GM21515 (cell line): ENCODE data around the gene PDIA6.
A peak's percentile ranks its signal among the peaks of the same experiment; 100 is the strongest.
"Not testable (repeated sequence)": the region's sequence is repeated elsewhere in the genome, so short reads cannot be mapped to it uniquely, and the experiment has no call there.

Experiments
- ATAC-seq: cut with Tn5 transposase; IDR thresholded peaks from one replicate; pipeline ENCODE4 v1.9.1; 2021; ENCODE audit not compliant: unreplicated experiment

Gene PDIA6

DNA sequence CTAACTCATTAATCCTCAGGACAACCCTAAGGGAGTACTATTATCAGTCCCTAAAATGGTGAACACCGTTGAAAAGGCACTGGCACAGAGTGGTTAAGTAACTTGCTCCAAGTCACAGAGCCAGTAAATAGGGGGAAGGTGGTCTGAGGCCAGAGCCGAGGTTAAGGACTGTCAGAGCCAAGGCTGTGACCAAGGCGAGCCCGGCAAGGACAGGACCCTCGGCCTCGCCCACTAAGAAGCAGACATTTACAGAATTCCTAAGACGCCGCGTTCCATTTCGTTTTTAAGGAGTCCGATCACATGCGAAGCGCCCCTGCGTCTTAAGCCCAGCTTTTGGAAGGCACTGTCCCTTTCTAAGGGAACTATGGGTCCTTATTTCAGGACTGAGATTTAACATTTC is 1.1 kb downstream of the PDIA6 start:
- ATAC-seq, result no peak

DNA sequence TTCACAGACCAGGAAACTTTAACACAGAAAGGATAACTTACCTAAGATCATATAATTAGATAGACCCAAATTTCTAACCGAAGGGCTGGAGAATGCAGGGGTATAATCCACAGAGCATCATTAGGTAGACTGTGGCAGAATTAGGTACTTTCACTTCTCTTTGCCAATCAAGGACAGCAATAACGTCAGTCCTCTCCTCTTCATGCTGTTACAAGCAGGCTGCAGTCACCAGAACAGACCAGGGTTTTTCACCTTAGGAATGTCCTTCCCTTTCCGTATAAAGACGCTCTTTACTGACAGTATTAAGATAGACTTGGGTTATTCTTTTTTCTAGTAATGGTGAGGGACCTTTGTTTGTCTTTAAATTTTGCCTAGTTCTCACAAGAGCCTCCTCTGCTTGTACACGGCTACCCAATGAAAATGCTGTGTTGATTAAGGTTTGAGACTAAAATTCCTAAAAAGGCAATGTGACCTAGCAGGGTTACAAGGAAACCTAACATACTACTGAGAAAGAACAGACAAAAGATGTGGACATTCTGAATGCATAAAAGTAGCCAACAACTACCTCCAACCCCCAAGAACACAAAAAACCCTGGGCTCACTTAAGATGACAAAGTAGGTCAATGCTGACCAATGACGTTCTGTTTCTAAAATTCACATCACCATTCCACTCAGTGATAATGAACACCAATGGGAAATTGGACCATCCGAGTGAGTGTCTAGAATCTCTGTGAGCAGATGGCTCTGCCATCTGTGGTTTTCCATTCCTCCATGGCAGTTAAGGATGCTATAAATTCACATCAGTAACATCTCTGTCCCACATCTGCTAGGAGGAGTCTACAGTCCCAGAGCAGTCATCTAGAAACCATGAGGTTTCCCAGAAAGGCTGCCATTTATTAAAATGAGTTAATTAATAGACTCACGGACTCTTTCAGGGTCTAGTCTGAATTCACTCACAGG is 2.1 kb downstream of the PDIA6 start:
- ATAC-seq, result peak; percentile 20

DNA sequence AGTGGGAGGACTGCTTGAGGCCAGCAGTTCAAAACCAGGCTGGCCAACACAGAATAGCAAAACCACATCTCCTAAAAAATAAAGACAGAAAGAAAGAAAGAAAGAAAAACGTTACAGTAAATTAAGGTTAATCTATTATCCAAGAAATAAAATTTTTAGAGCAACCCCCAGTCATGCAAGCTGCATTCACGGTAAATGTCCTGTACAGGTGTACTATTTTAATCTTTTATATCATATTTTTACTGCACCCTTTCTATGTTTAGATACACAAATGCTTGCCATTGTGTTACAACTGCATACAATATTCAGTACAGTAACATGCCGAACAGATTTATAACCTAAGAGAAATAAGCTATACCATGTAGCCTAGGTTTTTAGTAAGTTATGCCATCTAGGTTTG is 6.0 kb downstream of the PDIA6 start:
- ATAC-seq, result no peak

DNA sequence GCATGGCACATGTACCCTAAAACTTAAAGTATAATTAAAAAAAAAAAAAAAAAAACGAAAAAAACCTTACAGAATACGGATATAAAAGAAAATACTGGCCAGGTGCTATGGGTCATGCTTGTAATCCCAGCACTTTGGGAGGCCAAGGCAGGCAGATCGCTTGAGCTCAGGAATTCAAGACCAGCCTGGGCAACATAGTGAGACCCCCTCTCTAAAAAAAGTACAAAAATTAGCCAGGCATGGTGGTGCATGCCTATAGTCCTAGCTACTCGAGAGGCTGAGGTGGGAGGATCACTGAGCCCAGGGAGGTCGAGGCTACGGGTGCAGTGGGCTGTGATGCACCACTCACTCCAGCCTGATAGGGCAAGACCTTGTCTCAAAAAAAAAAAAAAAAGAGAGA is 6.6 kb downstream of the PDIA6 start:
- not testable (repeated sequence) for ATAC-seq

DNA sequence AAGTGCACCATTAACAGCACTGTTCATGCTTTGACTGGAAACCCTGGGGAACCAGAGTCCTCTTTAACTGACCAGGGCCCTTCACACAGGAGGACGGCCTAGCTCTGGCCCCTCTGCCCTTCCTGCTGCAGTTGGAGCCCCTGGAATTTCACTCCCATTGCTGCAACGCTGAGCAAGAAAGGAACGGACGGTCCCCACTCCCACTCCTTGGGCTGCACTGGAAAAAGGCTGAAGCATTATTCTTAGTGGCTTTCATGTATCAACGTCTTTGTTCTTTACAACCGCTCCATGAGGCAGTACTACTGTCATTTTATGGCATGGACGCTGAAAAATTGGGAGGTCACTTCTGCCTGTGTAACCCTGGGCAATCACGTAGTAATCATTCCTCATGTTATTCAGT is 9.9 kb downstream of the PDIA6 start:
- ATAC-seq, result no peak

DNA sequence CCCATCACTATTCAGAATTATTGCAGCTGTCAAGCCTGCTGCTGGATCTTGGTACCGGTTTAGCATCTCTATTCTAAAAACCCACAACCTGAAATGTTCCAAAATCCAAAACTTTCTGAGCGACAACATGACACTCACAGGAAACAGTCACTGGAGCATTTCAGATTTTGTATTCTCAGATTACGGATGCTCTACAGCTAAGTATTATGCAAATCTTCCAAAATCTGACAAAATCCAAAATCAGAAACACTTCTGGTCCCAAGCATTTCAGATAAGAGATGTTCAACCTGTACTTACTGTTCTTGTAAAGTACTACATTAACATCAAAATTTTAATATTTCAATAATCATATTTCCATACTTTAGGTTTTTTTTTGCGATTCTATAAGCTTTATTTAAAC is 12.4 kb downstream of the PDIA6 start:
- ATAC-seq, result no peak

DNA sequence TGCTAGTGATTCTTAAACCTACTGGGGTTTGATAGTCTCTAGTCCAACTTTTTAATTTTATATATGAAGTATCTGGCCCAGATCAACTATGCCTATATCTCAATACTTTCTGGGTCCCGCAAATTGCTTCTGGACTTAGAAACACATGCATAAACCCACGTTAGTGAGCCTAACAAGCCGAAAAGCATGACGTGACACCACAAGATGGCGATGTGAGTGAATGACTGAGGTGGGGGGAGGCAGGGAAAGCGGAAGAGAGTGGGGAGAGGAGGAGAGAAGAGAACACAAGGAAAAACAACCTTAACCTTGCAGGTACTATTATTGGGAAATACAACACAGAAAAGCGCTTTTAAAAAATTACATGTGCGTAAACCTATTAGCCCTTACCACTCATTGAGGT is 13.8 kb downstream of the PDIA6 start:
- ATAC-seq, result no peak

DNA sequence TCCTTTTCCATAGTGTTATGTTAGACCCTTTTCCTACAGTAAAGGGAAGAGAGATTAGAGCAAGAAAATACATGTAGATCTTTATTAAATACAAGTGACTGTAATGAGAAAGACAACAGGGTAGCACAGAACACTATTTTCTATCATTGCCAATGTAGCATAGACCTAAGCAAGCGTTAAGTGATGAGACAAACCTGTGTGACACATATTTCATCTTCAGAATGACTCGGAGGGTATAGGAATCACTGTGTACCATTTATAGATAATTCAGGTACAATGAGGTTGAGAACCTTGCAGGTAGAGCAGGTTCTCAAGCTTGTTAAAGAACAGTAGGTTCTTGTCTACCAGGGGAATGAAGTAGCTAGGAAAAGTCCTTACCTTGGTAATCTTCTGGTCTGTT is 15.9 kb downstream of the PDIA6 start:
- no peak for ATAC-seq

DNA sequence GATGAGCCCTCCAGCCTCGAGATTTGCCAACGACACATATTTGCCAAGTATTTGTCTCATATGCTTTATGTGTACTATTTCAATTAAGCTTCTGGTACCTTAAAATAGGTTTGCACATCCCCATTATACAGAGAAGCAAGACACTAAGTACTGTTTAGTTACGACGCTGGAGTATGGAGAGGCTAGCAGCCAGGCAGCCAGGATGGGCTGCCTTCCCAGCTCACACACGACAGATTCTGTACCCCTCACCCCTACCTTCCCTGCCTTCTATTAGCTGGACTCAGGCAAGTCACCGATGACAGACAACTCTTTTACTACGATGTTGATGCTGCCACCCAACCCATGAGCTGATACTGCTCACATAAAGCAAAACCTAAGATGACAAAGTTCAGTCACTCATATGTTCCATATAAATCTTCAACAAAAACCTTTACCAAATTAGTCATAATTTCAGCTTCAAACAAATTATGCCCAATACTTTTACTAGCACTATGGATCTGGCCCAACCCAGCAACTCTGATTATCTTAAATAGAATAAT is 17.0 kb downstream of the PDIA6 start:
- ATAC-seq, result no peak

DNA sequence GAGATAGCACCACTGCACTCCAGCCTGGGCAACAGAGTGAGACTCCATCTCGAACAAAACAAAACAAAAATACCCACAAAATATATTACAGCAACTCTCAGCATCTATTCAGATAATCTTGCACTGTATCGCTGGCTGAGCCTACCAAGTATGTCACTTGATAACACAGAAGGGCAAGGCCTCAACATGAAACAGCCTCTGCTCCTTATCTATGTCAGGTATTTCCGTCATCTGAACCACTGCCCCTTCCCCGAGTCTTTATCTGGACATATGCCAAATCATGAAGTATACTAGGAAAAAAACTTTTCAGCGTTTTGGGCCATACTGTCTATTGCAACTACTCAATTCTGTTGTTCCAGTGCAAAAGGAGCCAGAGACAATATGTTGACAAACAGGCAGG is 17.7 kb downstream of the PDIA6 start:
- no peak for ATAC-seq

DNA sequence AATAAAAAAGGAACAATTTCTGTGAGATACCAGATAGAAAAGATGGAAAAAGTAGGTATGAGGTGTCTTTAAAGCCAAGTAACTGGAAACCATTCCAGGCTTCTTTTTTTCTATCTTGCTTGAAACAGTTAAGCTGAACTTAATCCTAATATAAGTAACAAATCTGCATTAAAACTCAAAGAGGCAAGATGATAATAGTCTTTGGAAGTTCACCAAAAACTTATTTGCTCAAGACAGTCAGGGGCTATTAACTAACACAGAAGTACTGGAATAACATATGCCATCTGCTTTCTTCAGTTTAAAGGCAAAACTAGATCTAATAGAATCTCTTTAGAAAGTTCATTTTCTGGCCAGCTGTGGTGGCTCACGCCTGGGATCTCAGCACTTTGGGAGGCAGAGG is 18.8 kb downstream of the PDIA6 start:
- no peak for ATAC-seq

DNA sequence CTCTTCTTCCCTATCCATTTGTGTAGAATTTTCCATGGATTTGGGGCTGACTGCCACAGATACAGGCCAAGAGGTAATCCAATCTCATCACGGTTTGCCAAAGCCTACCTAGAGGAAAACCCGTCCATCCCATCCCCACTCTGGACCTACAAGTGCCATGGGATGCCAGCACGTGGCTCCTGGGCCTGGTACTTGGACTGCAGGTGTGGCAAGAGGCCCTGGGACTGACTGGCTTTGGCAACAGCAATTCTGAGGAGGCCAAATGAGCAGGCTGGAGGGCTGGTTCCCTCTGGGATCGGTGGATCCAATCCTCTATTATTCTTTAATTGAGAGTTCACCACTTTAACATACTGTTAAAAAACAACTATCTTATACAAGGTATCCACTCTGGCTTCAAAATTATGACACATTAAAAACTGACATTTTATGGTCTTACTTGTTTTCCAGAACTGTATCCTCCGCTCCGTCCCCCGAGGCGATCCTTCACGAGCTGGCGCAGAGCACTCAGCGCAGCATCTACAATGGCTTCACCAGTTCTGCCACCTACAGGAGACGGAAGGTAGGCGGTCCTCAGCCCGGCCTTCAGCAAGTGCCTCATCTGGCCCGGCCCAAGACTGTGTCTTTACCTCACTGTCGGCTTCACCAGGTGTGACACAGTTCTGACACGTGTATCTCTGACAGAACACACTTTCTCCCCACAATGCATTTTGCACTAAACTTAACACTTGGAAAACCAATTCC is 19.8 kb downstream of the PDIA6 start:
- ATAC-seq, result no peak

DNA sequence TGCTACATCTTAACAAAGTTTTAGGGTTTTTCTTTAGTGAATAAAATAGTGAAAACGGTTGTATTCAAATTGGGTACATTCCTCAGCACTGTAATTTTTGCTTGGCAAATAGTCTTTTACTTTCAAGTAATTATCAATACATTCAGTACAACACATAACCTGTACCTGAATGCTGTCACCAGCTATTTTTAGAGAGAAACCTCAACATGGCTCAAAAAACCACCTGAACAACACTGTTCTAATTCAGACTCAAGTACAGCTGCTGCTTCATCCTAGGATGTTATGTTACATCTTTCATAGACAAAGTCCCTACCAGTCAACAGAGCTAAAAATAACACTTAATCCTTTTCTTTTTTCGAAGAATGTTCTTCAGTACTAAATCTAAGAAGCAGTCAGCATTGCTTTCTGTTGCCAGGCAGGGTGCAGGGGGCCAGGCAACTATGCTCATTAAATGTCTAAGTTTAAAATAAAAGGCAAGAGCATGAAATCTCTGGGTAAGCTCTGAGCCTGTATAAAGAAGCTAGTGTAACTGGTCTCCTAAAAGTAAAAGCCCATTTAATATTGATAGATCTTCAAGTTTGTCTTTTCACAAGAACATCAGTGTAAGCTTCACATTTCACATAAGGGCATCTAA is 20.5 kb downstream of the PDIA6 start:
- no peak for ATAC-seq

DNA sequence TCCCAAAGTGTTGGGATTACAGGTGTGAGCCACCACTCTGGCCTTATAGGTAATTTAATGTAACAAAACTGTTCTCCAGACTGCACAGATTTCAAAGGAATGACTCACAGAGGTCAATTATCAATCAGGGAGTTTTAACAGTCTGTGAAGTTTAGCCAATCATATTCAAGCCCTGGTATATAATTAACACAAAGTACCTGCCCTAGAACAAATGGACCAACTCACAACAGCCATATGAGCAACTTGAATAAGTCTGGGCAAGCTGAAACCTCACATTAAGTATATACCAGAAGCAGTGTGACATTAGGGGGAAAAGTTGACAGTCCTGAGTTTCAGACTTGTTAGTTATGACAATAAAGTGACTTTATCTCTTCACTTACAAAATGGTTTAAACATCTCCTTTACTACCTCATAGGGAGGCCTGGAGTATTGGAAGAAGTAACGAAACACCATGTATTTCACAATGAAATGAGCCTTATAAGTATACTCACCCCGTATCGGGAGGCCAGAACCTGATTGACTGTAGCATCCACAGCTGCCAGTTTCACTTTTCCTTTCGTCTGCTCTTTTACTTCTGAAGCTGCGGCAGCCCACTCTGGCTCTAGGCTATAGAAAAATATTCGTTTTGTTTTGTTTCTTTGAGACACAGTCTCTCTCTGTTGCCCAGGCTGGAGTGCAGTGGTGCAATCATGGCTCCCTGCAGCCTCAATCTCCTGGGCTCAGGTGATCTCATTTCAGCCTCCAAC is 22.2 kb downstream of the PDIA6 start:
- peak; percentile 75 for ATAC-seq

DNA sequence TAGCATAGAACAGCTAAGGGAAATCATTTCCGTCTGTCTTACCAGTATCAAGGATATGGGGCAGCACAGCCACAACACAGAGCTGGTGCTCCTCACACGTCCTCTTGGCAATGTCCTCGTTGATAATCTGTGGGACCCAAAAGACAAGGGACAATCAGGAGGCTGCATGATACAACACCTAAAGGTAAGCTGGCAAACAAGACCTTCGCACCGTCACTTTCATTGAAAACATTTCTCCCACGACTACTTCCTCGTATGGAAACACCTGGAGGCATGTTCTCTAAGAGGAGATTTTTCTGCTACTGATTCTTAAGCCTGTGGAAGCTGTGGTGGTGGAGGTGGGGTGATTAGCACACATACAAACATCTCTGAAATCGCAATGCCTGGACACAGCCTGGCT is 23.7 kb downstream of the PDIA6 start:
- ATAC-seq, result no peak

DNA sequence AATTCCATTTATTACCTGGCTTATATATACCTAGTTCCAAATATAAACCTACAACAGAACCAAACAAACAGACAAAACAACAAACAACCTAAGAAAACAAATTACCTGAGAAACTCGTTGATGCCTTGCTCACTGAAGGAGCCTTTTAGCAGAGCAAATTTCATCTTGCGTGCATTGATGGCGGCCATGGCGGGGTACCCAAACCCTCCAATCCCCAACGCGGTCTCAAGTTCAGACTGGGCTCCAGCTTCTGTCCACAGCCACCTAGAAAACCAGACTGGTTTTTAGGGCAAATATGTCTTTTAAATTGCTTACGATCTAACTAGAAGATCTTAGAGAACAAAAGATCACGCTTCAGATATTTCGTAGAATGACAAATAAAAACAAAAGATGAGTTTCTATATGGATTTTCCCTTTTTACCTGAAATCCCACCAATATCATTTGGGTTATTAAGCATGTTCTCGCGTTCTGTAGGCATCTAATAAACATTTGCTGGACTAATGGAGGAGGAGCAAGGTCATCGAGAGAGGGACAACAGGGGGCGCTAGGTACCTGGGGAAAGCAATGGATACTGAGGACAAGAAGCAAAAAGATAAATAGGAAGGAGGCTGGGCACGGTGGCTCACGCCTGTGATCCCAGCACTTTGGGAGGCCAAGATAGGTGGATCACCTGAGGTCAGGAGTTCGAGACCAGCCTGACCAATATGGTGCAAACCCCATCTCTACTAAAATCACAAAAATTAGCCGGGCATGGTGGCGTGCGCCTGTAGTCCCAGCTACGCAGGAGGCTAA is 25.2 kb downstream of the PDIA6 start:
- no peak for ATAC-seq

DNA sequence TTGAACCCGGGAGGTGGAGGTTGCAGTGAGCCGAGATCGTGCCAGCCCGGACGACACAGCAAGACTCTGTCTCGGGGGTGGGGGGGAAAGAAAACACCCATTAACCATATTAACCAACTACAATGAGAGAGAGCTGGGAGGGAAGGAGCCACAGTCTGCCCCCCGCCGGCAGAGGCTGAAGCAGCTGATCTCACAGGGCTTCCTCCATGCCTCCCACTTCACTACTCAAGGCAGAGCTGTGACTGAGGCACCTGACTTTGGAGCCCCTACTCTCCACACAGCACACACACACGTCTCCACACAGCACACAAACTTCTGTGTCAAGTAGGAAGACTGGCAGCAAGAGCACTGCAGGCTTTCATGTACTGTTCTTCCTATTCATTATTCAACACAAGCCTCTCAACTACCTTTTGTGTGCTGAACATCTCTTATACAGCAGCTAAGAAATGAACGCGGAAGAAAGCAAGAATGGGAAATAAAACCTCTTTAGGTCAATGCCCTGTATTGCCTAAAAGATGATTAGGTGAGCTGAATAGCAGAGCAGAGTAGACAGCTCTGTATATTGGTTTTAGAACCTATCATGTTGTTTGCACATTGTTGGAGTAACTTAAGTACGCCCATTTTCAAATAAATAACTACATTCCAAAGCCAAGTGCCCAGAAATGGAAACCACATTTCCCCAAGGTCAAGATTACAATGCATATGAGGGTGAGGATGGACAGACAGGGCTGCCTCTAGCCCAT is 26.2 kb downstream of the PDIA6 start:
- ATAC-seq, result no peak

DNA sequence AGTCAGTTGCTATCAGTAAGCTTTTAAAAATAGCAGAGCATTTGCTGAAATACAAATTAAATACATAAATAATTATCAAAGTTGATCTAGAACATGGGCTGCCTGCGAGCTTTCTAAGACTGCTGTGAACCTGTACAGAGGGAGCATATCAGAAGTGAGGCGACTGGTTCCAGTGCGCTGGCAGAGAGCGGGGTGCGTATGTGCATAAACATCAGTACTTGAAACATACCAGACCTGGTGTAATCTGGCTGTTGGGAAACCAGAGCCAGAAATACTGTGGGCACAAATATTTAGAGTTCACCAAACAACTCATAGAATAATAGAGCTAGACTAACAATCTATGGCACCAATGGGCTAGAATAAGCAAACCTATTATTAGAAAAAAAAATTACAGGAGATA is 27.3 kb downstream of the PDIA6 start:
- no peak for ATAC-seq

DNA sequence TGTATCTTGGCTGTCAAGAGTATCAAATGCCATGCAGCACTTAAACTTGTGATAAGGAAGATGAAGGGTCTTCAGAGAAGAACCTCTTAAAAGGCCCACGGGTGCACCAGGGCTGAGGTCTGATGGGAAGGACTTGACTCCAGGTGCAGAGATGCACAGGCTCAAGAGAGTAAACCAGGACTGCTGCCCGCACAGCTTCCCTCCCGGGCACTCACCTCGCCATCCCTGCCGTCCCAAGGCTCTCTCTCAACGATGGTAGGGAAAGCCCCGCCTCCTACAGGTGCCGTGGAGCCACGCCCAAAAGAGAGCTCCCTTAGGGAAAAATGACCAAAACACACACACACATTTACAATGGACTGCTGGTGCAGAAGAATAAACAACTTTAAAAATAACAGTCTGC is 27.9 kb downstream of the PDIA6 start:
- ATAC-seq, result no peak
